Prostate gland (tissue), 2 donors: Measurements from ENCODE around the gene CLEC16A. TPM values are rescaled to one million over a fixed set of nuclear protein-coding genes. Genes with fewer than 3 reads are reported as not detected.

Source experiments
- DNase-seq: peaks from one replicate; pipeline ENCODE4 v3.0.0-alpha.2; 2019; ENCODE audit warnings: low spot score
- H3K27ac ChIP-seq, 2 donors: fragments of 200-600 bp; sonication (generic); 2 replicates each; pipeline ENCODE4 v1.5.1; 2017 to 2019
- H3K27me3 ChIP-seq: fragments of 200-600 bp; sonication (generic); replicated peaks from 2 replicates; pipeline ENCODE4 v1.5.1; 2019; ENCODE audit not compliant: insufficient read depth
- H3K36me3 ChIP-seq, 2 donors: fragments of 200-600 bp; sonication (generic); 1 replicate in 1 of 2; 2 replicates in 1 of 2; pipeline versions ENCODE4 v1.5.1 to v1.8.1; 2017 to 2019
- H3K4me1 ChIP-seq: fragments of 200-600 bp; sonication (generic); replicated peaks from 2 replicates; pipeline ENCODE4 v1.5.1; 2019
- H3K4me3 ChIP-seq, 2 donors: fragments of 200-600 bp; sonication (generic); 2 replicates each; pipeline ENCODE4 v1.5.1; 2017 to 2019
- H3K9me3 ChIP-seq: fragments of 200-600 bp; sonication (generic); 2 replicates; pipeline ENCODE4 v1.5.1; 2017
- POLR2A ChIP-seq: fragments of 450-650 bp; IDR thresholded peaks from one replicate; pipeline ENCODE4 v1.6.1; 2016; ENCODE audit warnings: antibody characterized with exemption, mild to moderate bottlenecking
- POLR2AphosphoS5 ChIP-seq: sonication (generic); formaldehyde crosslinking; IDR thresholded peaks from one replicate; pipeline ENCODE4 v1.6.1; 2017; ENCODE audit warnings: antibody characterized with exemption
- WGBS: methylation state at CpG from one replicate; pipeline ENCODE4 v1.1.5; 2018; 5-methylcytosine and 5-hydroxymethylcytosine counted together
- intact Hi-C: fragments of 100-400 bp; cut with DNase I; formaldehyde crosslinking; loops from one replicate; pipeline ENCODE4 v1.14.2; 2022
- total RNA-seq, 2 donors: library from RNA; depleted of rRNA; stranded (reverse); fragments of >200 nt; gene quantifications; one replicate each; pipeline ENCODE4 v1.1.0, GENCODE V29; 2016
- TF ChIP-seq, protein P1 (sequence below), 4 experiments: fragments of 200-600 bp in 2 of 4; fragments of 450-650 bp in 2 of 4; sonication (generic) in 2 of 4; IDR thresholded peaks; 1 replicate in 3 of 4; 2 replicates in 1 of 4; pipeline ENCODE4 v1.5.1; 2016 to 2019; ENCODE audit warnings: antibody characterized with exemption in 4 of 4, mild to moderate bottlenecking in 2 of 4, moderate library complexity in 2 of 4

CLEC16A gene
- total RNA-seq, 2 donors from 2014 or later: 26.1 to 52.2 TPM

DNA sequence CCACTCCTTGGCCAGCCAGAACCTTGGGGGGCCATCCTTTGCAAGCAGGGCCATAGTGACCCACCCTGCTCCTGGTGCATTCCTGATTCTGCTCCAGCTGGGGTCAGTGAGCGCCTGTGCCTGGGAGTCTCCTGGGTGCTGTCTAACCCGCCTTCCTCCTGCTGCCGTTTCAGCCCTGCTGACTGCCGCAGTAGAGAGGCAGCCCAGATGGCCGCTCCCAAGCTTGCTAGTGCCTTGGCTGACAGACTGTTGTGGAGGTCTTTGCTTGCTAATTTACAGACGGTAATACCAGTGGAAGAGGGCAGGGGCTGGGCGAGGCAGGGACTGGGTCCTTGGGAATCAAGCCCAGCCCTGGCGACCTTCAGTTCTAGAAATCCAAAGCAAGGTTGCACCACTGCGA lies 212.0 kb downstream of the CLEC16A start:
- 95% methylated on average over 9 of the region's 9 CpGs for WGBS
- no peaks in the 10 kb centered on the region for H3K4me1 ChIP-seq
- TF ChIP-seq, protein P1, sequence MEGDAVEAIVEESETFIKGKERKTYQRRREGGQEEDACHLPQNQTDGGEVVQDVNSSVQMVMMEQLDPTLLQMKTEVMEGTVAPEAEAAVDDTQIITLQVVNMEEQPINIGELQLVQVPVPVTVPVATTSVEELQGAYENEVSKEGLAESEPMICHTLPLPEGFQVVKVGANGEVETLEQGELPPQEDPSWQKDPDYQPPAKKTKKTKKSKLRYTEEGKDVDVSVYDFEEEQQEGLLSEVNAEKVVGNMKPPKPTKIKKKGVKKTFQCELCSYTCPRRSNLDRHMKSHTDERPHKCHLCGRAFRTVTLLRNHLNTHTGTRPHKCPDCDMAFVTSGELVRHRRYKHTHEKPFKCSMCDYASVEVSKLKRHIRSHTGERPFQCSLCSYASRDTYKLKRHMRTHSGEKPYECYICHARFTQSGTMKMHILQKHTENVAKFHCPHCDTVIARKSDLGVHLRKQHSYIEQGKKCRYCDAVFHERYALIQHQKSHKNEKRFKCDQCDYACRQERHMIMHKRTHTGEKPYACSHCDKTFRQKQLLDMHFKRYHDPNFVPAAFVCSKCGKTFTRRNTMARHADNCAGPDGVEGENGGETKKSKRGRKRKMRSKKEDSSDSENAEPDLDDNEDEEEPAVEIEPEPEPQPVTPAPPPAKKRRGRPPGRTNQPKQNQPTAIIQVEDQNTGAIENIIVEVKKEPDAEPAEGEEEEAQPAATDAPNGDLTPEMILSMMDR (IDR thresholded peaks at IDR 0.05): no peak
- no peak for TF ChIP-seq POLR2A
- H3K27ac ChIP-seq: no peak overlapping the region
- DNase-seq: no peak
- H3K4me3 ChIP-seq: no peak overlapping the region
- H3K27me3 ChIP-seq: no peaks in the 10 kb centered on the region
- no peaks in the 10 kb centered on the region for H3K36me3 ChIP-seq
- intact Hi-C loops: no loop called here
- H3K9me3 ChIP-seq: no peaks in the 10 kb centered on the region

DNA sequence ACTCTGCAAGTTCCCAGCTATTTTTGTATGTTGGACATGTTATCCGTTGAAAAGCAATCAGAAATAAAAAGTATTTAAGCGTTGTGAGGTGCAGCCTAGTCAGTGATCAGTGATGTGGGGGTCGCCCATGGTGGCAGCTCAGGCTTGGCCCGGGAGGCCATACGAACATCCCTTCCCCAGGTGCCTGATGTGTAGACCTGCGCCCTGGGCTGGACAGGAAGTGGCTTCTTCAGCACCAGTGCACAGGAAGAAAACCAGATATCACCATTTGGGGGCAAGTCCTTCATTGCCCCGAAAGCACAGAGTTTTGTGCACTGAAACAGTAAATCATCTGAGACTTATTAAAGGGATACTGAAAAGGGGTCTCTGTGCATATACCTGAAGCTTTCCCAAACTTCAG lies 212.8 kb downstream of the CLEC16A start:
- Histone ChIP-seq H3K9me3 (no peaks in the 10 kb centered on the region), H3K4me3 (no peak overlapping the region), H3K27me3 (no peaks in the 10 kb centered on the region), H3K36me3 (no peaks in the 10 kb centered on the region), H3K4me1 (no peaks in the 10 kb centered on the region), H3K27ac (no peak overlapping the region)
- intact Hi-C loops: no loop called here
- WGBS: 89% methylated on average over 7 of the region's 7 CpGs
- TF ChIP-seq POLR2AphosphoS5 (no peak), POLR2A (no peak)
- TF ChIP-seq, protein P1 (IDR thresholded peaks at IDR 0.05): no peak
- DNase-seq: no peak

DNA sequence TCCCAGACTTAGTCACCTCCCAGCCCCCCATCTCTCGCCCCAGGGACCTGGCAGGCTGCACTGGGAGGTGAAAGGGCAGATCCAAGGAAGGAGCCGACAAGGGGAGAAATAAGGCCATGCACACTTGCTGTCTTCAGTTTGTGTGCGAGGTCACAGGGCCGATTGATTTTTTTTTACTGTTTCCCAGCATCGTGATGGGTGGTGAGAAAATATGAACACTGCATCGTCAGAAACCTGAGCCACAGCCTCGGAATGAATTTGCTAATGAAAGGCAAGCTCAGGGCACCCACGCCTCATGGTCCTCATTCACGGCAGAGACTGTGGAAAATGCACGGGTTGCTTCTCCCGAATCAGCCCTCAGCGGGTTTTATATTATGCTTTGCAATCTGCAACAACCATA lies 213.7 kb downstream of the CLEC16A start:
- H3K36me3 ChIP-seq: no peaks in the 10 kb centered on the region
- no peak overlapping the region for H3K4me3 ChIP-seq
- no peaks in the 10 kb centered on the region for H3K27me3 ChIP-seq
- intact Hi-C loops: no loop called here
- no peaks in the 10 kb centered on the region for H3K4me1 ChIP-seq
- DNase-seq: no peak
- no peaks in the 10 kb centered on the region for H3K9me3 ChIP-seq
- TF ChIP-seq, protein P1 (IDR thresholded peaks at IDR 0.05): no peak
- no peak for TF ChIP-seq POLR2A
- no peak for TF ChIP-seq POLR2AphosphoS5
- WGBS: 91% methylated on average over 12 of the region's 12 CpGs
- no peak overlapping the region for H3K27ac ChIP-seq

DNA sequence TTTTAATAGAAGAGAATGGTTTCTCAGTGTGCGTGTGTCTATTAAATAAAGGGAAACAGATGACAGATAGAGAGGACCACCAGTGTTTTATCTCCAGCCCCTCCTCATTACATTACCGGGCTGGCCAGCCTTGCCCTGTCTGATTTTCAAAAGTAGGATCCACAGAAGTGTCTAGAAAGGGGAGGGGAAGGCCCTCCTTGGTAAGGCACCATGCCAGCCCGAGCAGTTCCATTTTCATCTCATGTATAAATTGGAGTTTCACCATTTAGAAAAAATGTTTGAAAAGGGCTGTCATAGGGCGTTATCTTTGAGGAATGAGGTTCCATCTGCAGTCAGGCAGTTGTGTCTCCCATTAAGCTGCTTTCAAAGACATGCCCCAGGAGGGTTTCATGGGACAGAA lies 214.9 kb downstream of the CLEC16A start:
- Histone ChIP-seq H3K27me3 (no peaks in the 10 kb centered on the region), H3K4me3 (no peak overlapping the region), H3K9me3 (no peaks in the 10 kb centered on the region), H3K4me1 (no peaks in the 10 kb centered on the region), H3K36me3 (no peaks in the 10 kb centered on the region), H3K27ac (no peak overlapping the region)
- no peak for TF ChIP-seq POLR2A
- no peak for TF ChIP-seq POLR2AphosphoS5
- TF ChIP-seq, protein P1 (IDR thresholded peaks at IDR 0.05): no peak
- intact Hi-C loops: no loop called here
- no peak for DNase-seq
- 57% methylated on average over 4 of the region's 4 CpGs for WGBS

DNA sequence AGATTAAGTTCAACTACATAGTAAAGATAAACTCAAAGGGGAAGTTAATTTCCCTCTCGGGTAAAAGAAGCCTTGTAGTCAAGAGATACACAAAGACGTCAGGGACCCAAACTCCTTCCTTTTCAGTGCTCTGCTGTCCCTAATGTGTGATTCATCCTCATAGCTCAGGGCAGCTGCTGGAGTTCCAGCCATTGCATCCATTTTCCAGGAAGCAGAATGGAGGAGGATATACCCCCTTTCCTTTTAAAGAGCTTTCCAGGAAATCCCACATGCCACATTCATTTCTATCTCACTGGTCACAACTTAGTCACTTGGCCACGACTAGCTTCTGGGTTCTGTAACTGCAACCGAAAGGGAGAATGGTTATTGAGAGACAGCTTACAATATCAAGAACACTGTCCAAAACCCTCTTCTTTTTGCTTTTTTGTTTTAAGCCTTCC lies 216.3 kb downstream of the CLEC16A start:
- DNase-seq: no peak
- Histone ChIP-seq H3K36me3 (no peaks in the 10 kb centered on the region), H3K4me1 (no peaks in the 10 kb centered on the region), H3K27ac (no peak overlapping the region), H3K27me3 (no peaks in the 10 kb centered on the region), H3K9me3 (no peaks in the 10 kb centered on the region), H3K4me3 (no peak overlapping the region)
- WGBS: 93% methylated on average over 4 of the region's 4 CpGs
- intact Hi-C loops: loop anchor here (5.0 kb wide), 1 partner anchor 53 kb away; no protein-coding TSS in a partner anchor
- TF ChIP-seq, protein P1 (IDR thresholded peaks at IDR 0.05): no peak
- TF ChIP-seq POLR2A (no peak), POLR2AphosphoS5 (no peak)
